Right lobe of liver (tissue), 4 donors: Measurements from ENCODE around the gene ATG7.

Experiments
- CTCF ChIP-seq, 4 donors: fragments of 200-600 bp in 3 of 4; fragments of 450-650 bp in 1 of 4; IDR thresholded peaks; one replicate each; pipeline versions ENCODE4 v1.5.1 to v1.8.0; 2016 to 2022; ENCODE audit warnings: antibody characterized with exemption in 4 of 4, mild to moderate bottlenecking in 2 of 4
- POLR2A ChIP-seq: fragments of 450-650 bp; IDR thresholded peaks from one replicate; pipeline ENCODE4 v1.6.1; 2017; ENCODE audit warnings: antibody characterized with exemption, mild to moderate bottlenecking
- donor health status: DM: no; HTN: no; CAD: no.
- donor health status: DM: no; HTN: no; CAD: no.
- donor health status: DM: no; HTN: yes; CAD: no.

GRCh38 chr3:11565492-11565891 is 293.3 kb downstream of the ATG7 start:
- TF ChIP-seq CTCF (IDR thresholded peaks at IDR 0.05) (no peak), POLR2A (no peak)
